ENCODE data around the gene PLEKHN1.
"Not testable (repeated sequence)": the region's sequence is repeated elsewhere in the genome, so short reads cannot be mapped to it uniquely, and the experiment has no call there.

The PLEKHN1 gene

DNA sequence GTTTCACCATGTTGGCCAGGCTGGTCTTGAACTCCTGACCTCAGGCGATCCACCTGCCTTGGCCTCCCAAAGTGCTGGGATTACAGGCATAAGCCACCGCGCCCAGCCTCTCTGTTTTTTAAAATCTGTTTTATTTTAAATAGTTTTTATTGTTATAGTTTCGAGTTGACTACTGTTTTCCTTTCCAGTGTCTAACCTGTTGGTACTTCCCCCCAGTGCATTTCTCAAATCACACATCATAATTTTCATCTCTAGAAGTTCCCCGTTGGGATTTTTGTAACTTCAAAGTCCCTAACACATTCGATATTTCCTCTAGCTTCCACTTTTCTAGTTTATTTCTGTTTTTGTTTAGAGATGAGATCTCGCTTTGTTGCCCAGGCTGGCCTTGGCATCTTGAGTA is 26.1 kb downstream of the PLEKHN1 start:
- TF ChIP-seq, protein P1, sequence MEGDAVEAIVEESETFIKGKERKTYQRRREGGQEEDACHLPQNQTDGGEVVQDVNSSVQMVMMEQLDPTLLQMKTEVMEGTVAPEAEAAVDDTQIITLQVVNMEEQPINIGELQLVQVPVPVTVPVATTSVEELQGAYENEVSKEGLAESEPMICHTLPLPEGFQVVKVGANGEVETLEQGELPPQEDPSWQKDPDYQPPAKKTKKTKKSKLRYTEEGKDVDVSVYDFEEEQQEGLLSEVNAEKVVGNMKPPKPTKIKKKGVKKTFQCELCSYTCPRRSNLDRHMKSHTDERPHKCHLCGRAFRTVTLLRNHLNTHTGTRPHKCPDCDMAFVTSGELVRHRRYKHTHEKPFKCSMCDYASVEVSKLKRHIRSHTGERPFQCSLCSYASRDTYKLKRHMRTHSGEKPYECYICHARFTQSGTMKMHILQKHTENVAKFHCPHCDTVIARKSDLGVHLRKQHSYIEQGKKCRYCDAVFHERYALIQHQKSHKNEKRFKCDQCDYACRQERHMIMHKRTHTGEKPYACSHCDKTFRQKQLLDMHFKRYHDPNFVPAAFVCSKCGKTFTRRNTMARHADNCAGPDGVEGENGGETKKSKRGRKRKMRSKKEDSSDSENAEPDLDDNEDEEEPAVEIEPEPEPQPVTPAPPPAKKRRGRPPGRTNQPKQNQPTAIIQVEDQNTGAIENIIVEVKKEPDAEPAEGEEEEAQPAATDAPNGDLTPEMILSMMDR (conservative IDR thresholded peaks at IDR 0.05) = no peak
- no peak overlapping the region for H3K27ac ChIP-seq

DNA sequence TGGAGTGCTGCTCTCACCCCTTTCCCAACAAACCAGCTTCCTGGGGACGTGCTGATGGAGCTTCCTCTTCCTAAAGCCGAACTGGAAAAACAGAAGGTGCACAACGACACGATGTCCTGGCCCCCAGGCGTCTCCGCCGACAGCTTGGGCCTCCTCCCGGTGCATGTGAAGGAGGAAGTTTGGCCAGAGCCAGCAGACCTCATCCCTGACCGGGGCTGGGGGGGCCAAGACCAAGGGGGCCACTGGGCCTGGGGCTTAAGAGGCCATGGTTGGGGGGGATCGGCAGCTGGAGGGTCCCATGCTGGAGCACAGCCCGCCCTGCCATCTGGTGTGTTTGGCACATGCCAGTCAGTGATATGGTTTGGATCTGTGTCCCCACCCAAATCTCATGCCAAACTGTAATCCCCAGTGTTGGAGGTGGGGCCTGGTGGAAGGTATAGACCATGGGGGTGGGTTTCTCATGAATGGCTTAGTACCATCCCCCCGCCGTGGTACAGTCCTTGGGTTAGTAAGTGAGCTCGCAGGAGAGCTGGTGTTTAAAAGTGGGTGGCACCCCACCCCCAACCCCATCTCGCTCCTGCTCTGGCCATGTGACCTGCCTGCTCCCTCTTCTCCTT is 27.2 kb downstream of the PLEKHN1 start:
- H3K27ac ChIP-seq = no peak overlapping the region
- TF ChIP-seq, protein P1 (conservative IDR thresholded peaks at IDR 0.05) = no peak

DNA sequence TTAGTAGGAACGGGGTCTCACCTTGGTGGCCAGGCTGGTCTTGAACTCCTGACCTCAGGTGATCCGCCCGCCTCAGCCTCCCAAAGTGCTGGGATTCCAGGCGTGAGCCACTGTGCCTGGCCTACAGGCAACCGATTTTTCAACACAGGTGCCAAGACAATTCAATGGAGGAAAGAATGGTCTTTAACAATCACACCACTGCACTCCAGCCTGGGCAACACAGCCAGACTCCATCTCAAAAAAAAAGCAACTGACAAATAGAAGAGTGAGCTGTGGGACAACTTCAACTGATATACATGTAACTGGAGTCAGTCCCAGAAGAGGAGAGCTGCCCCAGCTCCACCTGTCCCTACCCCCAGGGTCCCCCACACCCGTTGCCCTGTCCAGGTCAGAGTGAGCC is 28.3 kb downstream of the PLEKHN1 start:
- not testable (repeated sequence) for H3K27ac ChIP-seq

DNA sequence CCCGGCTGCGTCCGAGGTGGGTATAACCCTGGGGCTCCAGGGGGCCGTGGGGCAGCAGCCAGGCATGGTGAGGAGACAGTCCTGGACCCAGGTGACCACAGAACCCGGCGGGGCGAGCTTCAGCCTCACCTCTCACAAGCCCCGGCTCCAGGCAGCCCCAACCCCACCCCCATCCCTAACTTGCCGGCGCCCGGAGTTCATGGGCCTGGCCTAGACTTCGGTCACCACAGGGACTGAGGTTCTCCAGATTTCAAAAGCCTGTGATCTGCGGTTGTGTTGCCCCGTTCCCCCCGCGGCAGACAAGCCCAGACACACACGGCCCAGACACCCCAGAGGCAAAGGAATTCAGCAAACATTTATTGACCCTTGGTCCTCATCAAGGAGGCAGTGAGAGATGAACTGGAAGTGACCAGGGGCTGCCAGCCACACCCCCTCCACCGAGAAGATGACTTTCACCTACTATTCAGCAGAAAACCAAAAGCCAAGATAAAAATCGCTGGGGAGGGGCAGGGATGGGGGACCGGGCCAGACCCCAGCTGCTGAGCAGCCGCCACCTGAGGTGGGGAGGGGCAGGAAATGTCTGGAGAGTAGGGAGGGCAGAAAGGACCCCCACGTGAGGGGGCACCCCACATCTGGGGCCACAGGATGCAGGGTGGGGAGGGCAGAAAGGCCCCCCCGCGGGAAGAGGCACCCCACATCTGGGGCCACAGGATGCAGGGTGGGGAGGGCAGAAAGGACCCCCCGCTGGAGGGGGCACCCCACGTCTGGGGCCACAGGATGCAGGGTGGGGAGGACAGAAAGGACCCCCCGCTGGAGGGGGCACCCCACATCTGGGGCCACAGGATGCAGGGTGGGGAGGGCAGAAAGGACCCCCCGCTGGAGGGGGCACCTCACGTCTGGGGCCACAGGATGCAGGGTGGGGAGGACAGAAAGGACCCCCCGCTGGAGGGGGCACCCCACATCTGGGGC is 29.7 kb downstream of the PLEKHN1 start:
- TF ChIP-seq, protein P1 (conservative IDR thresholded peaks at IDR 0.05) = no peak

DNA sequence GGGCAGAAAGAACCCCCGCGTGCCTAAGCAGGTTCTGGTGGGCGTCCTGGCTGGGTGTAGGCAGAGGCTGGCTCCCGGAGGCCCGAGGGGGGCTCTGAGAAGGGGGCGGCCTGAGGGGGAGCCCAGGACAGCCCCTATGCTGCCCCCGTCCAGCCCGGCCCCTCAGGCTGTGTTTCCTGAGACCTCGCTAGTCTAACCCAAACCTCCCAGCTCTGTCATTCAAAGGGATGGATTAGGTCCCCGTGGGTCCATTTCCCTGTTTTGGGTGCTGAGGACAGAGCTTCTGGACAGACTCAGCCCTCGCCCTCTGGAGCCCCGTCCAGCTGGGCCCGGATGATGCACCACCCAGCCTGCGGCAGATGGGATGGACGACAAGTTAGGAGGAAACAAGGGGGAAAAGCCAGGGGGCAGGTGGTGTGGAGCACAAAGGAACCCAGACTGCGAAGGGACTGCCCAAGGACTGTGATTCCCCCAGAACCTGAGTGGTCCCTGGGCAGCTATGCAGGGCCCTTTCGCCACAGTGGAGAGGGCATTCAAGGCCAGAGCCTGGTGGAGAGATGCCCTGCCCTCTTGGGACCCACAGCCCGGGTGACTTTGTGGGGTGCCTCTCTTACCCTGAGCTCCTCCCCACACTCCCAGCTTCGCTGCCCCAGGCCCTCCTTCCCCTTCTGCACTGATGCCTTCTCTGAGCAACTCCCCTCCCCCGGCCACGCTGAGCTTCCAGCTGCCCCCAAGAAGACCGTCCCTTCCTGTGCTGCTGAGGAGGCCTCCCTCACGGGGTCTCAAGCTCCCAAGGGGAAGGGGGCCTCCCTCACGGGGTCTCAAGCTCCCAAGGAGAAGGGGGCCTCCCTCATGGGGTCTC is 30.8 kb downstream of the PLEKHN1 start:
- TF ChIP-seq, protein P1 (conservative IDR thresholded peaks at IDR 0.05) = no peak
- no peak overlapping the region for H3K27ac ChIP-seq

More for the DNA sequence above, 29.7 kb downstream of the PLEKHN1 start:
- H3K27ac ChIP-seq = no peak overlapping the region

DNA sequence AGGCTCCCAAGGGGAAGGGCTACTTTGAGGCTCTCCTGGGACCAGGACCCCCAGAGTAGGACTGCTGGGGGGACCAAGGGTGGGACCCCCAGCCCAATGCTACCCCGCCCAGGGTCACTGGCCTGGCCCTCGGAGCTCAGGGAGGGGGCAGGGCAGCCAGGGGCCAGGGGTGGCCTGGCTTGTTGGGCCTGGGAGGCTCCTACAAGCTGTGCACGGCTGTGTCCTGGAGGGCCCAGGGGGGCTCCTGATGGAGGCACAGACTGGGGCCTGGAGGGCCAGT is 31.4 kb downstream of the PLEKHN1 start:
- H3K27ac ChIP-seq = no peak overlapping the region
- TF ChIP-seq, protein P1 (conservative IDR thresholded peaks at IDR 0.05) = no peak

DNA sequence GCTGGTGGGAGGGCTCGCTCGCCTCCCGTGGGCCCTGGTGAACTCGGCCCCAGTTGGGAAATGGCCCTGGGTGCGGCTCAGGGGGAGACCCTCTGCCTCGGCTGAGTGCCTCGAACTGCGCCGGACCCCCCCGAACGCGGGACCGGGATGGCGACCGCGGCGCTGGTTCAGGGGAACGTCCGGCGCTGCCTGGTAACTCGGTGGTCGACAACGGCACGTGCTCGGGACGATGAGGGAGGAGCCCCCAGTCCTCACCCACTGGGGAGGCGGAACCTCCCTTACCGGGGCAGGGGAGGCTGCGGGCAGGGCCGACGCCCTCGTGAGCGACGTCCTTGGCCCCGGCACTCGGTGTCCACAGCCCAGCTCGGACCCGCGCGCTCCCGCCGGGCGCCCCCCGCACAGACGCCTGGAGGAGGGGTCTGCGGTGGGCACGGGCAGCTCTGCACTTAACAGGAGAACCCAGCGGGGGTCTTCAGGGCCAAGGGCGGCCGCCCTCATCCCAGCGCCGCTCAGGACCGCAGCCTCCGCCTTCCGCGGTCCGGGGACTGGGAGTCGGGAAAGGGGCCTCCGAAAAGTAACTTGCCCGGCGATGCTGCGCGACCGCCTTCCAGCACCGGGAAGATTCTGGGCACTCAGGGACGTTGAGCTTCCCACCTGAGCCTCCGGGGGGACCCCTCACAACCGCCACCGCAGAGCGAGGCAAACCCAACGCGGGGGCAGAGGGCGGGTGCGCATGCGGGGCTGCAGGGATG is 31.9 kb downstream of the PLEKHN1 start:
- TF ChIP-seq, protein P1 (conservative IDR thresholded peaks at IDR 0.05) = no peak
- peak overlapping the region; percentile 95 for H3K27ac ChIP-seq
